ENCODE data around the gene WDFY4.

- TF ChIP-seq EZH2phosphoT487 (conservative IDR thresholded peaks at IDR 0.05; ENCODE audit: low read length) (no peak), CTCF (IDR thresholded peaks at IDR 0.05; ENCODE audit: insufficient read depth, low read length, poor library complexity, severe bottlenecking) (no peak)
Observed at GRCh38 chr10:48894911-48895802, 210.5 kb downstream of the WDFY4 start.
